Naive B cell (primary cell): ENCODE measurements around the gene OR6Y1. TPM values are rescaled to one million over a fixed set of nuclear protein-coding genes. Genes with fewer than 3 reads are reported as not detected.

ENCODE experiments used
- ATAC-seq, 2 donors: fragments of 150-1000 bp; cut with Tn5 transposase; 2 replicates each; pipeline ENCODE4 v1.10.0; 2021; ENCODE audit warnings: low read depth in 2 of 2, mild to moderate bottlenecking in 2 of 2, moderate library complexity in 2 of 2
- DNase-seq: peaks from one replicate; pipeline ENCODE4 v3.0.0; 2022
- H3K27ac Mint-ChIP-seq, 6 donors: one replicate each; pipeline ENCODE4 v1.8.0; 2020 to 2022; ENCODE audit warnings: mild to moderate bottlenecking in 6 of 6, mixed read lengths in 6 of 6, moderate library complexity in 5 of 6, inconsistent platforms in 2 of 6
- H3K27me3 Mint-ChIP-seq, 3 donors: one replicate each; pipeline ENCODE4 v1.8.0; 2021 to 2022; ENCODE audit warnings: mixed read lengths in 3 of 3, mild to moderate bottlenecking in 1 of 3
- H3K36me3 Mint-ChIP-seq, 2 donors: one replicate each; pipeline ENCODE4 v1.8.0; 2020 to 2022; ENCODE audit warnings: mixed read lengths in 2 of 2, inconsistent platforms in 1 of 2, mild to moderate bottlenecking in 1 of 2
- H3K4me1 Mint-ChIP-seq, 3 donors: one replicate each; pipeline ENCODE4 v1.8.0; 2020 to 2022; ENCODE audit warnings: mixed read lengths in 3 of 3, inconsistent platforms in 1 of 3, mild to moderate bottlenecking in 1 of 3, moderate library complexity in 1 of 3
- H3K4me3 Mint-ChIP-seq, 8 donors: one replicate each; pipeline ENCODE4 v1.8.0; 2020 to 2022; ENCODE audit warnings: mild to moderate bottlenecking in 8 of 8, mixed read lengths in 8 of 8, moderate library complexity in 8 of 8, inconsistent platforms in 2 of 8
- H3K9me3 Mint-ChIP-seq, 7 donors: one replicate each; pipeline ENCODE4 v1.8.0; 2020 to 2022; ENCODE audit warnings: mixed read lengths in 7 of 7, mild to moderate bottlenecking in 5 of 7, inconsistent platforms in 2 of 7, moderate library complexity in 1 of 7
- polyA plus RNA-seq, 6 donors: library from polyadenylated mRNA; unstranded; fragments of 300-500 nt; fragmentation: Illumina TruSeq; gene quantifications; one replicate each; pipeline ENCODE4 v1.2.3, GENCODE V29; 2021; ENCODE audit warnings: low read depth in 6 of 6

The OR6Y1 gene
- polyA plus RNA-seq, 6 donors from 2014 or later, result not detected

GRCh38 chr1:158534496-158534895 is 19.7 kb downstream of the OR6Y1 start:
- Mint-ChIP-seq H3K36me3 (no peaks in the 10 kb centered on the region), H3K27me3 (peaks cover 8 to 24% (median 22%) of the 10 kb centered on the region in 3 donors), H3K4me1 (no peaks in the 10 kb centered on the region), H3K27ac (no peak overlapping the region), H3K4me3 (no peak overlapping the region), H3K9me3 (peaks cover 0 to 2% (median 0%) of the 10 kb centered on the region in 7 donors)
- DNase-seq (no peak), ATAC-seq (no peak)

DNA sequence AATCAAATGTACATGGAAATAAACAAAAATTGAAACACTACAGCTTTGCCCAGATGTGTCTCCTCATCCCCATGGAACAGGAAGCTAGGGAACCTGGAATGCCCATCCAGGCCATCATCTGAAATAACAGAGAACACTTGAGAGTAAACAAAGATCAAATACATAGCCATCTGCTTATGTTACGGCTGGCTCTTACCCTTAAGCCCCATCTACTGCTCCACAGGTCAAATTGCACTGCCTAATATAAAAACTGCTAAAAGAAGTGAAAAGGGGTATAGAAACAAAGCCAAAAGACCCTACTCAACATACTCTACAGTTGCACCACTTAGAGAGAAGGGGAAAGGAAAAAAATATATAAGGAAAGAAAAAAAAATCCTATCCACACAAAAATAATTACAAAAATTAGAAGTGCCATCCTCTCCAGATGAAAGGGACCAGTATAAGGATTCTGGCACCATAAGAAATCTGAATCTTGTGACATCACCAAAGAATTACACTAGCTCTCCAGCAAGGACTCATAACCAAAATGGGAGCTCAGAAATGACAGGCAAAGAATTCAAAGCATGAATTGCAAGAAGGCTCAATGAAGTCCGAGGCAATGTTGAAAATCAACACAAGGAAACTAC is 26.9 kb downstream of the OR6Y1 start:
- no peak for DNase-seq
- no peaks in the 10 kb centered on the region for H3K4me1 Mint-ChIP-seq
- no peak overlapping the region for H3K27ac Mint-ChIP-seq
- H3K9me3 Mint-ChIP-seq, result peaks cover 0 to 29% (median 15%) of the 10 kb centered on the region in 7 donors
- no peak for ATAC-seq
- peaks cover 23 to 68% (median 56%) of the 10 kb centered on the region in 3 donors for H3K27me3 Mint-ChIP-seq
- H3K4me3 Mint-ChIP-seq, result no peak overlapping the region
- peaks cover 0 to 24% of the 10 kb centered on the region in 2 donors for H3K36me3 Mint-ChIP-seq

DNA sequence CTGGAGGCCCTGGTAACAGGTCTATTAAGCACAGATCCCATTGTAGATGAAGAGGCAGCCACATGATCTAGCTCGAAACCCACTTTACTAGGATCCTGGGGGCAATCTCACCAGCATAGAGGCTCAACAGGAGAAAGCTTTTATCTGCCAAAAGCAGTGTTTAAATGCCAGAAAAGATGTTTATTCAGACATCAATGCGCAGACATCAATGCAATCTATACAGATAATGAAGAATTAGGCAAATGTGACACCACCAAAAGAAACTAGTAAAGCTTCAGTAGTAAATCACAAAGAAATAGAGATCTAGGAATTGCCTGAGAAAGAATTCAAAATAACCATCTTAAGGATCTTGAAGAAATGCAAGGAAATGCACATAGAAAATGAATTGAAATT is 32.5 kb downstream of the OR6Y1 start:
- no peaks in the 10 kb centered on the region for H3K4me1 Mint-ChIP-seq
- peaks cover 24 to 52% (median 44%) of the 10 kb centered on the region in 3 donors for H3K27me3 Mint-ChIP-seq
- H3K27ac Mint-ChIP-seq, result no peak overlapping the region
- H3K36me3 Mint-ChIP-seq, result peaks cover 0 to 2% of the 10 kb centered on the region in 2 donors
- H3K9me3 Mint-ChIP-seq, result peaks cover 0 to 12% (median 0%) of the 10 kb centered on the region in 7 donors
- DNase-seq, result no peak
- no peak for ATAC-seq
- H3K4me3 Mint-ChIP-seq, result no peak overlapping the region

DNA sequence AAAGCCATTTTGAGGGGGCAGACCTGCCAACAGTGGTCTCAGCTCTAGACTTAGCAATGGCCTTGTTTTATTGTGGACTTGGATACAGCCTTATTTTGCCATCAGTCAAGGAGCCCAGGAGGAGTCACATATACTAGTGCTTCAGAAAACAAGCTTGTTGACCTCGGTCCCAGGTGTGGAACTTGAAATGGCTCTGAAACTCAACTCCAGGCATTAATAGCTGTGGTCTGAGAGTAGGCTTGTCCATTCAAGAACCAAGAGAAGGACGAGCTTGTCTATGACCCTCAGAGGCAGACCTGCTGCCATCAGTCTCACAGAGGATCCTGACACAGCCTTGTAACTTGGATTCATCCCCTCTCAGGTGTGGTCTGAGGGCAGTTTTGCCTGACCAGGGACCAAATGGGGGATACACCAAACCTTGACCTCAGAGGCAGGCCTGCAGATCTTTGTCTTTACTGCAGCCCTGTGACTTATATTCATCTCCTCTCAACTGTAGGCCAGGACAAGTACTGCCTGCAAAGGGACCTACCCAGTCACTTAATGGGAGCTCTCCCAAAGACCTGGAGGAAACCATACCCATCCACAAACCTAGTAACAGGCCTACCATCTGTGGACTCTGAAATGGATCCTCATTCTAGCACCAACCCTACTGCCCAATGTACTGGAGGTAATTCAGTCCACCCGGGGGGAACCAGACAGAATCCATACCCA is 33.1 kb downstream of the OR6Y1 start:
- peak overlapping the region in 1 of 6 donors; percentile 54 for H3K27ac Mint-ChIP-seq
- ATAC-seq (no peak), DNase-seq (no peak)
- peaks cover 0 to 8% (median 0%) of the 10 kb centered on the region in 7 donors for H3K9me3 Mint-ChIP-seq
- peaks cover 24 to 47% (median 44%) of the 10 kb centered on the region in 3 donors for H3K27me3 Mint-ChIP-seq
- H3K4me3 Mint-ChIP-seq, result no peak overlapping the region
- H3K36me3 Mint-ChIP-seq, result no peaks in the 10 kb centered on the region
- no peaks in the 10 kb centered on the region for H3K4me1 Mint-ChIP-seq

DNA sequence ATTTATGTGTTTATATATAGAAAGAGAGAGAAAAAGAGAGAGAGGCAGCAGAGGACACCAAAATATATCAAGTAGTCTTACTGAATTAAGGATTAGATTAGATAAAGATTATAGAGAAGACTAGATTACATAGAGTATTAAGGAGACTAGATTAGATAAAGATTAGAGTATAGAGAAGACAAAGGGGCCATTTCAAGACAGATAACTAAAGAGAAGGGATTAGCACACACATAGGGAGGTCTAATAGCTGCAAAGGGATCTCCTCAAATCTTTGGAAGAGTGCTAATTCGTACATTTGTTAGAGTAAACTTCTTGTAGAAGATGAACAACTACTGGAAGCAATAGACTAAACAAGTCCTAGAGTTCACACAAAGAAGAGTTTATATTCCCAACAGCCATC is 34.2 kb downstream of the OR6Y1 start:
- Mint-ChIP-seq H3K27ac (no peak overlapping the region), H3K4me3 (no peak overlapping the region), H3K9me3 (peaks cover 0 to 8% (median 0%) of the 10 kb centered on the region in 7 donors), H3K4me1 (no peaks in the 10 kb centered on the region), H3K36me3 (no peaks in the 10 kb centered on the region), H3K27me3 (peaks cover 29 to 48% (median 47%) of the 10 kb centered on the region in 3 donors)
- DNase-seq (no peak), ATAC-seq (no peak)

GRCh38 chr1:158516966-158517365 is 37.2 kb downstream of the OR6Y1 start:
- Mint-ChIP-seq H3K27me3 (peaks cover 26 to 41% (median 36%) of the 10 kb centered on the region in 3 donors), H3K4me3 (no peak overlapping the region), H3K36me3 (no peaks in the 10 kb centered on the region), H3K9me3 (peaks cover 0 to 3% (median 0%) of the 10 kb centered on the region in 7 donors), H3K27ac (no peak overlapping the region), H3K4me1 (no peaks in the 10 kb centered on the region)
- DNase-seq (no peak), ATAC-seq (no peak)

GRCh38 chr1:158509471-158510156 is 44.6 kb downstream of the OR6Y1 start:
- peaks cover 20 to 30% (median 22%) of the 10 kb centered on the region in 3 donors for H3K27me3 Mint-ChIP-seq
- H3K4me3 Mint-ChIP-seq, result no peak overlapping the region
- no peak overlapping the region for H3K27ac Mint-ChIP-seq
- peaks cover 0 to 6% (median 2%) of the 10 kb centered on the region in 7 donors for H3K9me3 Mint-ChIP-seq
- H3K4me1 Mint-ChIP-seq, result peaks cover 0 to 5% (median 0%) of the 10 kb centered on the region in 3 donors
- DNase-seq (no peak), ATAC-seq (no peak)
- peaks cover 0 to 8% of the 10 kb centered on the region in 2 donors for H3K36me3 Mint-ChIP-seq

DNA sequence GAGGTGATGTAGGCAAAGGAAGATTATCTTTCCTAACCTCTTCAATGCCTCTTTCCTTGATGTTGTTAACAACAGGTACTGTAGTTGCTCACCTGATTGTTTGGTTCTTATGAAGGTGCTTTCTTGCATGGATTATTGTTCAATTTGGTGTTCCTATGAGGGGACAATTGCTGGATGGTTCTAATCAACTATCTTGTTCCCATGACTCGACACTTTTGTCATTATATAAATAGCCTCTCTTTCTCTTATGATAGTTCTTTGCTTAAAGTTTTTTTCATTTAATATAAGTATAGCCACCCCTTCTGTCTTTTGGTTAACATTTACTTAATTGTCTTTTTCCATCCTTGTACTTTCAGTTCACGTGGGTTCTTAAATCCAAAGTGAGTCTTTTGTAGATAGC is 46.7 kb downstream of the OR6Y1 start:
- ATAC-seq (no peak), DNase-seq (no peak)
- Mint-ChIP-seq H3K36me3 (peaks cover 5 to 8% of the 10 kb centered on the region in 2 donors), H3K27me3 (peaks cover 17 to 30% (median 22%) of the 10 kb centered on the region in 3 donors), H3K9me3 (peaks cover 0 to 9% (median 3%) of the 10 kb centered on the region in 7 donors), H3K27ac (no peak overlapping the region), H3K4me1 (peaks cover 0 to 5% (median 0%) of the 10 kb centered on the region in 3 donors), H3K4me3 (no peak overlapping the region)

- DNase-seq, result peak; percentile 29
- no peak overlapping the region for H3K27ac Mint-ChIP-seq
- H3K4me3 Mint-ChIP-seq, result no peak overlapping the region
- ATAC-seq, result peak; percentile 41 to 60
- H3K4me1 Mint-ChIP-seq, result peaks cover 0 to 5% (median 0%) of the 10 kb centered on the region in 3 donors
- peaks cover 0 to 16% (median 3%) of the 10 kb centered on the region in 7 donors for H3K9me3 Mint-ChIP-seq
- peaks cover 8 to 10% of the 10 kb centered on the region in 2 donors for H3K36me3 Mint-ChIP-seq
- peaks cover 21 to 30% (median 21%) of the 10 kb centered on the region in 3 donors for H3K27me3 Mint-ChIP-seq
Measured at GRCh38 chr1:158506369-158506987, 47.7 kb downstream of the OR6Y1 start.

DNA sequence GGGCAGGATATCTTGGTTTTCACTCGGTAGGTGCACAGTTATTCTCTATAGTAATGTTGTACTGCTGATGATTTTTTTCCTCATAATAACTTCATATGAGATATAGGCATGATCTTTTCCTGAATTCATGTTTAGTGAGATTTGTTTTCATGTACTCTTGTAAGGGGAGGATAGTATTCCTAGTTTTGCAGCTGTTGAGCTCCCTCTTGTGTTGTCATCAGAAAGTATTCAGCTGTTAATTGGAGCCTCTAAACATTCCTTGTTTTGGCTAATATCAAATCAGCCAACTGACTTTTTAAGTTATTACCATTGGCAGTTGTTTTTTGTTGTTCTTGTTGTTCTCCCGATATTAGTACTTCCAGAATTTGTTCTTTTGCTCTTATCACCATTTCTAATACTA is 57.8 kb downstream of the OR6Y1 start:
- Mint-ChIP-seq H3K9me3 (no peaks in the 10 kb centered on the region), H3K4me1 (peaks cover 0 to 4% (median 4%) of the 10 kb centered on the region in 3 donors), H3K27ac (no peak overlapping the region), H3K4me3 (no peak overlapping the region), H3K27me3 (peaks cover 4 to 13% (median 5%) of the 10 kb centered on the region in 3 donors), H3K36me3 (no peaks in the 10 kb centered on the region)
- ATAC-seq (peak in 1 of 2 donors; percentile 35), DNase-seq (no peak)

DNA sequence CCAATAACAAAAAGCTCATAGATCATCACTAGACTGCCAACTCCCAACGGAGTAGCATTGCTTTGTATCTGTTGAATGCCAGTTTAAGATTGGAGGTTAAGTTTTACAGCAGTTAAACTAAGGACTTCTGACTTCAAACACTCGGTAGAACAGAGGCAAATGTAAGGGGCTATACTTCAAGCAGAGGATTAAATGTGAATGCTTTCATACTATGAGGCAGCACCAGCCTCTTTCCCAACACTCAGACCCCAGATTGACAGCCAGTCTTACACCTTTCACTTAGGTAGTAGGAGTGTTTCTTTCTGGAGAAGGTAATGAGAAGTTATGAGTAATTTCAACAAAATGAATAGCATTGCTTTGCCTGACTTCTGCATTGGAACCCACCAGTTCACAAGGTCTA is 59.4 kb downstream of the OR6Y1 start:
- ATAC-seq (no peak), DNase-seq (no peak)
- Mint-ChIP-seq H3K27me3 (no peaks in the 10 kb centered on the region), H3K36me3 (no peaks in the 10 kb centered on the region), H3K9me3 (no peaks in the 10 kb centered on the region), H3K27ac (no peak overlapping the region), H3K4me3 (no peak overlapping the region), H3K4me1 (peaks cover 0 to 4% (median 4%) of the 10 kb centered on the region in 3 donors)
